Gastroesophageal sphincter (tissue), 4 donors: ENCODE data around the gene LARGE1. TPM values are rescaled to one million over a fixed set of nuclear protein-coding genes. Genes with fewer than 3 reads are reported as not detected.
"Not testable (repeated sequence)": the region's sequence is repeated elsewhere in the genome, so short reads cannot be mapped to it uniquely, and the experiment has no call there.

Source experiments
- ATAC-seq: fragments of 150-250 bp; one replicate; pipeline ENCODE4 v1.9.1; 2016; ENCODE audit warnings: mild to moderate bottlenecking, moderate library complexity
- H3K27ac ChIP-seq, 4 donors: fragments of 200-600 bp; sonication (generic) in 3 of 4; 1 replicate in 3 of 4; 2 replicates in 1 of 4; pipeline ENCODE4 v1.5.1; 2016 to 2019
- H3K27me3 ChIP-seq: fragments of 200-600 bp; sonication (generic); one replicate; pipeline ENCODE4 v1.5.1; 2019
- H3K36me3 ChIP-seq, 2 donors: fragments of 200-600 bp; sonication (generic); one replicate each; pipeline ENCODE4 v1.5.1; 2019; ENCODE audit warnings: control low read depth in 1 of 2
- H3K4me1 ChIP-seq, 3 donors: fragments of 200-600 bp; sonication (generic); 1 replicate in 2 of 3; 2 replicates in 1 of 3; pipeline ENCODE4 v1.5.1; 2016 to 2019; ENCODE audit warnings: control low read depth in 2 of 3
- H3K4me3 ChIP-seq, 2 donors: fragments of 200-600 bp; sonication (generic); one replicate each; pipeline ENCODE4 v1.5.1; 2019; ENCODE audit warnings: mild to moderate bottlenecking in 1 of 2, moderate library complexity in 1 of 2
- H3K9me3 ChIP-seq, 3 donors: fragments of 200-600 bp; sonication (generic); one replicate each; pipeline ENCODE4 v1.5.1; 2017 to 2019; ENCODE audit warnings: control low read depth in 2 of 3
- EP300 ChIP-seq: sonication (generic); formaldehyde crosslinking; IDR thresholded peaks from one replicate; pipeline ENCODE4 v1.6.1; 2017; ENCODE audit warnings: antibody characterized with exemption, mild to moderate bottlenecking
- POLR2A ChIP-seq, 2 donors: fragments of 450-650 bp; IDR thresholded peaks; one replicate each; pipeline ENCODE4 v1.6.1; 2017; ENCODE audit warnings: antibody characterized with exemption in 2 of 2, mild to moderate bottlenecking in 2 of 2, moderate library complexity in 1 of 2
- POLR2AphosphoS5 ChIP-seq: sonication (generic); formaldehyde crosslinking; IDR thresholded peaks from one replicate; pipeline ENCODE4 v1.6.1; 2017; ENCODE audit warnings: antibody characterized with exemption
- WGBS, 2 donors: methylation state at CpG; one replicate each; pipeline ENCODE4 v1.1.5; 2018; ENCODE audit warnings: low coverage in 1 of 2; 5-methylcytosine and 5-hydroxymethylcytosine counted together
- total RNA-seq, 4 donors: library from RNA; depleted of rRNA; stranded (reverse); fragments of >200 nt; gene quantifications; one replicate each; pipeline ENCODE4 v1.1.0, GENCODE V29; 2016
- TF ChIP-seq, protein P1 (sequence below), 4 experiments: fragments of 200-600 bp in 2 of 4; fragments of 450-650 bp in 2 of 4; sonication (generic) in 1 of 4; IDR thresholded peaks; one replicate each; pipeline ENCODE4 v1.5.1; 2017 to 2019; ENCODE audit warnings: antibody characterized with exemption in 4 of 4, mild to moderate bottlenecking in 2 of 4, moderate library complexity in 2 of 4

Gene LARGE1
- total RNA-seq, 4 donors from 2014 or later = 23.0 to 67.8 (median 48.0) TPM

DNA sequence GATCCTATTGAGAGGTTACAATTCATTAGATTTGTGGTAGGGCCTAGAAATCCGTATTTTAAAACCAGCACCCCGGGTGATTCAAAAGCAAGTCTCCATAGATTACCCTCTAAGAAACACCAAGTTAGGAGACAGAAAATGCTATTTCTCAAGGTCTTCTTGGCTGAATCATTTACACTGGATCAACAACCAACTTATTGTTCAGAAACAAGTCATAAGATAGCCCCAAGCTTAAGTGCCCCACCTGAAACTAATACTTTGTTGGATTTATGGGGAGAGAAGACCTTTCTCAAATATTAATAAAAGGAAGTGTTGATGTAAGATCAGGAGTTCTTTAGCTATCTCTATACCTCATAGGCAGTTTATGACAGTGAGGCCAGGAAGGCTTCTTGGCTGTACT is 345.2 kb downstream of the LARGE1 start:
- no peak for ATAC-seq
- Histone ChIP-seq H3K27ac (no peak overlapping the region), H3K27me3 (no peaks in the 10 kb centered on the region), H3K36me3 (no peaks in the 10 kb centered on the region), H3K4me1 (peaks cover 0 to 28% (median 3%) of the 10 kb centered on the region in 3 donors), H3K4me3 (no peak overlapping the region), H3K9me3 (no peaks in the 10 kb centered on the region)
- TF ChIP-seq POLR2AphosphoS5 (no peak), POLR2A (IDR thresholded peaks at IDR 0.05) (no peak), EP300 (no peak)
- TF ChIP-seq, protein P1, sequence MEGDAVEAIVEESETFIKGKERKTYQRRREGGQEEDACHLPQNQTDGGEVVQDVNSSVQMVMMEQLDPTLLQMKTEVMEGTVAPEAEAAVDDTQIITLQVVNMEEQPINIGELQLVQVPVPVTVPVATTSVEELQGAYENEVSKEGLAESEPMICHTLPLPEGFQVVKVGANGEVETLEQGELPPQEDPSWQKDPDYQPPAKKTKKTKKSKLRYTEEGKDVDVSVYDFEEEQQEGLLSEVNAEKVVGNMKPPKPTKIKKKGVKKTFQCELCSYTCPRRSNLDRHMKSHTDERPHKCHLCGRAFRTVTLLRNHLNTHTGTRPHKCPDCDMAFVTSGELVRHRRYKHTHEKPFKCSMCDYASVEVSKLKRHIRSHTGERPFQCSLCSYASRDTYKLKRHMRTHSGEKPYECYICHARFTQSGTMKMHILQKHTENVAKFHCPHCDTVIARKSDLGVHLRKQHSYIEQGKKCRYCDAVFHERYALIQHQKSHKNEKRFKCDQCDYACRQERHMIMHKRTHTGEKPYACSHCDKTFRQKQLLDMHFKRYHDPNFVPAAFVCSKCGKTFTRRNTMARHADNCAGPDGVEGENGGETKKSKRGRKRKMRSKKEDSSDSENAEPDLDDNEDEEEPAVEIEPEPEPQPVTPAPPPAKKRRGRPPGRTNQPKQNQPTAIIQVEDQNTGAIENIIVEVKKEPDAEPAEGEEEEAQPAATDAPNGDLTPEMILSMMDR (IDR thresholded peaks at IDR 0.05) = no peak
- 46 to 56% methylated on average over 2 of the region's 2 CpGs for WGBS, 2 donors

DNA sequence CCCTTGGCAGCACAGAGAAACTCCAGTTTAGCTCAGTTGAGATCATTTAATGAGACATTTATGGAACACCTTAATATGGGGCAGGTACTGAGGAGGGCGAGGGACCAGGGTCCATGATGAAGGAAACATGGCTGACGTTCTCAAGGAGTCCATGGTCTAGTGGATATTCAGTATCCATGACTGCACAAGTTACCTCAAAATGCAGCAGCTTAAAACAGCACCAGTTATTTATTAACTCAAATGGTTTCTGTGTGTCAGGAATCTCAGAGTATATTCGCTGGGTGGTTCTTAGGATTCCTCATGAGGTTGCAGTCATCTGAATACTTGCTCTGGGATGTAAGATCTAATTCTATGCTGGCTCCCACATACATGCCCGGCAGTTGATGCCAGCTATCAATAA is 346.8 kb downstream of the LARGE1 start:
- Histone ChIP-seq H3K36me3 (no peaks in the 10 kb centered on the region), H3K9me3 (no peaks in the 10 kb centered on the region), H3K27ac (no peak overlapping the region), H3K27me3 (no peaks in the 10 kb centered on the region), H3K4me3 (no peak overlapping the region), H3K4me1 (peaks cover 0 to 32% (median 3%) of the 10 kb centered on the region in 3 donors)
- TF ChIP-seq EP300 = no peak
- 95 to 100% methylated on average over 3 to 4 of the region's 4 CpGs for WGBS, 2 donors
- no peak for ATAC-seq

DNA sequence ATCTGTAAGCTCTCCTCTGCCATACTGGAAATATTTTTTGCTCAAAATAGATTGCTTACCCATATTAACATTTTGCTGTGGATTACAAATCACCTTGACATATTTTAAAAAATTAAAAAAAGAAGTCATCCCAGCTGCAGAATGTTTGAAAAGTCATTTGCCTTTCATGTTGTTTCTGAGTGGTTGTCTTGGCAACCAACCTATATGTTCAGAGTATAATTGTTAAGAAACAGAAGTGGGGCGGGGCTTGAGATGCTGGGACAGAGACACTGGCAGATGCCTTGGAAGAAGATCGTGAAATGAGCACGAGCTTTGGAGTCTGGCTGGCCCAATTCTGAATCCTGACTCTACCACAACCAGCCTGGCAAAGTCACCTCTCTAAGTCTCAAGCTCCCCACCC is 348.2 kb downstream of the LARGE1 start:
- no peaks in the 10 kb centered on the region for H3K36me3 ChIP-seq
- WGBS, 2 donors = 82% methylated on average over 3 of the region's 3 CpGs; no CpG with 5 or more reads in 1 of the 2 donors
- H3K27me3 ChIP-seq = no peaks in the 10 kb centered on the region
- H3K27ac ChIP-seq = no peak overlapping the region
- no peak for TF ChIP-seq EP300
- no peak for TF ChIP-seq POLR2A (IDR thresholded peaks at IDR 0.05)
- TF ChIP-seq, protein P1 (IDR thresholded peaks at IDR 0.05) = no peak
- TF ChIP-seq POLR2AphosphoS5 = no peak
- no peak overlapping the region for H3K4me3 ChIP-seq
- H3K4me1 ChIP-seq = peaks cover 0 to 29% (median 3%) of the 10 kb centered on the region in 3 donors
- no peak for ATAC-seq
- no peaks in the 10 kb centered on the region for H3K9me3 ChIP-seq

DNA sequence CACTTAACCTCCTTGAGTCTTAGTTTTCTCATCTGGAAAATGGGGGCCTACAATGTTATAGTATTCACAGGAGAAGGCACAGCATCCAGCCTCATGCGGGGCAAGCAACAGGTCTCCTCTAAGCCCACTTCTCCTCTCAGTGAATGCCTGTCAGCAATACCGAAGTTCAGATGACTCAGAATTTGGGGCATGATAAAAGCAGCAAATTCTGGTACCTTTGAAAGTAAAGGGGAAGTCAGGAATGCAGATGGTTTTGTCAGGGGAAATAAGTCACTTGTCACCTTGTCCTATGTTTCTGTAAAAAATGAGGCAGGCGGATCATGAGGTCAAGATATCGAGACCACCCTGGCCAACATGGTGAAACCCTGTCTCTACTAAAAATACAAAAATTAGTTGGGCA is 350.2 kb downstream of the LARGE1 start:
- peaks cover 0 to 21% (median 0%) of the 10 kb centered on the region in 3 donors for H3K4me1 ChIP-seq
- WGBS, 2 donors = 92 to 96% methylated on average over 4 of the region's 4 CpGs
- H3K4me3 ChIP-seq = no peak overlapping the region
- TF ChIP-seq POLR2AphosphoS5 = no peak
- TF ChIP-seq POLR2A (IDR thresholded peaks at IDR 0.05) = no peak
- TF ChIP-seq, protein P1 (IDR thresholded peaks at IDR 0.05) = no peak
- TF ChIP-seq EP300 = no peak
- no peaks in the 10 kb centered on the region for H3K36me3 ChIP-seq
- no peak for ATAC-seq
- no peaks in the 10 kb centered on the region for H3K9me3 ChIP-seq
- no peaks in the 10 kb centered on the region for H3K27me3 ChIP-seq
- H3K27ac ChIP-seq = no peak overlapping the region

DNA sequence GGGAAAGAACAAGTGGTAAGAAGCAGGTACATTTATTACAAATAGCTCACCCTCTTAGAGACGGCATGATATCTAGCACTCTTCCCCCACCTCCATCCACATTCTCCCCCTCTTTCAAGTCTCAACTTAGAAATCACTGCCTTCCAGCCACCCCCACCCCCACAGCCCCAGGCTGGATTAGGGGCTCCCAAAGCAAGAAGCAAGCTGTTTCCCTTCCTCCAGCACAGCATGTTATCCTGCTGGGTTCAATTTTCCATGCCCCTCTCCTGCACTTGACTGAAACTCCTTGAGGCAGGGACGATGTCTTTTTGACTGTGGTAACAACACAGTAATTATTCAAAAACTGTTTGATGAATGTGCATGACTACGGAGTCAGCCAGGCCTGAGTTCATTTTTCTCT is 350.7 kb downstream of the LARGE1 start:
- WGBS, 2 donors = 33 to 50% methylated on average over 2 to 3 of the region's 3 CpGs
- H3K27ac ChIP-seq = no peak overlapping the region
- H3K9me3 ChIP-seq = no peaks in the 10 kb centered on the region
- TF ChIP-seq POLR2A (IDR thresholded peaks at IDR 0.05) = no peak
- no peak for TF ChIP-seq POLR2AphosphoS5
- peaks cover 0 to 19% (median 0%) of the 10 kb centered on the region in 3 donors for H3K4me1 ChIP-seq
- H3K4me3 ChIP-seq = no peak overlapping the region
- no peaks in the 10 kb centered on the region for H3K36me3 ChIP-seq
- H3K27me3 ChIP-seq = no peaks in the 10 kb centered on the region
- ATAC-seq = no peak

DNA sequence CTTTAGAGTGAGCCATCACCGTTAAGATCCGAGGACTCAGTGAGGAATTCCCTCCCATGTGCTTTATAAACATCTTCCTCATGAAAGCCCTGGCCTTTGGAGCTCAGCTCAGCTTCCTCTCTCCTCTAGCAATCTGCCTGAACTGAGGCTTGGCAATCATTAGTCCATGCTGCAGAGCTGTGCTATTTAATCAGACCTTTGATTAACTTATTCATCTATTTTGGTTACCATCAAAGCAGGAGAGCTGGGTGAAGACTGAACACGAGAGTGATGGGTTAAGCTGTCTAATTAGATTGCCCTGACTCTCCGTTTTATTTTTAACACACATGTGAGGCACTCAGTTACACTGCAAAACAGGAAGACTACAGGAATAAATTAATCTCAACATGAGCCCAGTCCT is 351.3 kb downstream of the LARGE1 start:
- WGBS, 2 donors = 26 to 34% methylated on average over 4 of the region's 4 CpGs
- no peak overlapping the region for H3K4me3 ChIP-seq
- no peak overlapping the region for H3K27ac ChIP-seq
- TF ChIP-seq POLR2A (IDR thresholded peaks at IDR 0.05) (no peak), EP300 (no peak)
- TF ChIP-seq, protein P1 (IDR thresholded peaks at IDR 0.05) = no peak
- H3K27me3 ChIP-seq = no peaks in the 10 kb centered on the region
- no peak for ATAC-seq
- H3K36me3 ChIP-seq = no peaks in the 10 kb centered on the region
- H3K4me1 ChIP-seq = peaks cover 0 to 19% (median 0%) of the 10 kb centered on the region in 3 donors
- no peaks in the 10 kb centered on the region for H3K9me3 ChIP-seq

DNA sequence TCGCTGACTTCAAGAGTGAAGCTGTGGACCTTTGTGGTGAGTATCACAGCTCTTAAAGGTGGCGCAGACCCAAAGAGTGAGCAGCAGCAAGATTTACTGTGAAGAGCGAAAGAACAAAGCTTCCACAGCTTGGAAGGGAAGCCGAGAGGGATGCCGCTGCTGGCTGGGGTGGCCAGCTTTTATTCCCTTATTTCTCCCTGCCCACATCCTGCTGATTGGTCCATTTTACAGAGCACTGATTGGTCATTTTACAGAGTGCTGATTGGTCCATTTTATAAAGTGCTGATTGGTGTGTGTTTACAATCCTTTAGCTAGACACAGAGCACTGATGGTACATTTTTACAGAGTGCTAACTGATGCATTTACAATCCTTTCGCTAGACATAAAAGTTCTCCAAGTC is 353.8 kb downstream of the LARGE1 start:
- H3K9me3 ChIP-seq, H3K4me3 ChIP-seq, H3K27me3 ChIP-seq, ATAC-seq, H3K27ac ChIP-seq: not testable (repeated sequence)
- peaks cover 0 to 19% (median 0%) of the 10 kb centered on the region in 3 donors for H3K4me1 ChIP-seq
- H3K36me3 ChIP-seq = peaks cover 0 to 11% of the 10 kb centered on the region in 2 donors
- WGBS, 2 donors = 93 to 94% methylated on average over 6 of the region's 6 CpGs
